HG03439 (cell line): Measurements from ENCODE around the gene ASB18.
"Not testable (repeated sequence)": the region's sequence is repeated elsewhere in the genome, so short reads cannot be mapped to it uniquely, and the experiment has no call there.

Source experiments
- ATAC-seq: cut with Tn5 transposase; IDR thresholded peaks from one replicate; pipeline ENCODE4 v1.9.1; 2021; ENCODE audit warnings: mild to moderate bottlenecking, moderate library complexity; ENCODE audit not compliant: unreplicated experiment

ASB18 gene, protein sequence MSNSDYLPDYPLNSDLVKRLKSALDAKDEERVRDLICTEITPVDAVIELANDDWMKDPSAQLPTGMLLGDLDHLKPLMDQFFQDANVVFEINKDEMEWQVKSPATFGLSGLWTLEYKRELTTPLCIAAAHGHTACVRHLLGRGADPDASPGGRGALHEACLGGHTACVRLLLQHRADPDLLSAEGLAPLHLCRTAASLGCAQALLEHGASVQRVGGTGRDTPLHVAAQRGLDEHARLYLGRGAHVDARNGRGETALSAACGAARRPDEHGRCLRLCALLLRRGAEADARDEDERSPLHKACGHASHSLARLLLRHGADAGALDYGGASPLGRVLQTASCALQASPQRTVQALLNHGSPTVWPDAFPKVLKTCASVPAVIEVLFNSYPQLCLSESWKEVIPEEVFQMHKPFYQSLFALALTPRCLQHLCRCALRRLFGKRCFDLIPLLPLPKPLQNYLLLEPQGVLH

DNA sequence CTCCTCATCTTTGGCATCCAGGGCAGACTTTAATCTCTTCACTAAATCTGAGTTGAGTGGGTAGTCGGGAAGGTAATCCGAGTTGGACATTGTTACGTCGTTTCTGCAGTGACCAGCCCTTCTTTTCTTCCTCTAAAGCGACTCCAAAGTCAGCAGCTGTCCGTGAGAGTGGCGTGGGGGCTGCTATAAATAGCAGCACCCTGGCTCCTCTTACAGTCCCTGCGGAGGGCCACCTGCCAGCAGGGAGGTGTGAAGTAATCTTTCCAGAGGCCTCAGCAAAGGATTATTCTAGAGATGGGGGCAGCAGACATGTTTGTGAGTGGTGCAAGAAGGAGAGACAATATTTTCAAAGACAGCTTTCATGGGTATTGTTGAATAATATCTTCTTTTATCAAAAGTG is at the start of gene ASB18:
TSS of gene ASB18 (minus strand) at position 151 of the 400 bp plus-strand sequence. CDS start at position 90, 61 bp downstream.
- no peak for ATAC-seq

DNA sequence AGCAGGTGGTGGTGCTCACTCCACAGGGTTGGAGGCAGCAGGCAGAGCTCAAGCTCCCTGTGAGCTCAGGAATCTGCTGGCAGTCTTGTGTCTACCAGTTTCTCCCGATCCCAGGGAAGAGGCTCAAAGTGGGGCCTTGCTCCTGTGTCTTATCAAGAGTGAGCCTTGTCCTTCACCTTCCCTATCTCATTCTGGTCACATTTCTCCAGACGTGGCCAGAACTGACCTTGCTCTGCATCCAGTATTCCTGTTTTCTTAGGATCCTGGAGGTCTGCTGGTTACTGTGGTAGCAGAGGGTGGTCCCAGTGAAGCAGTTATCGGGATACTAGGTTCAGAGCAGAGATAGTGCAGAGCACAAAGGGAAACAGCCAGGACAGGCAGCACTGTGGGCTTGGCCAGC is 47.1 kb upstream of the ASB18 start:
- no peak for ATAC-seq

DNA sequence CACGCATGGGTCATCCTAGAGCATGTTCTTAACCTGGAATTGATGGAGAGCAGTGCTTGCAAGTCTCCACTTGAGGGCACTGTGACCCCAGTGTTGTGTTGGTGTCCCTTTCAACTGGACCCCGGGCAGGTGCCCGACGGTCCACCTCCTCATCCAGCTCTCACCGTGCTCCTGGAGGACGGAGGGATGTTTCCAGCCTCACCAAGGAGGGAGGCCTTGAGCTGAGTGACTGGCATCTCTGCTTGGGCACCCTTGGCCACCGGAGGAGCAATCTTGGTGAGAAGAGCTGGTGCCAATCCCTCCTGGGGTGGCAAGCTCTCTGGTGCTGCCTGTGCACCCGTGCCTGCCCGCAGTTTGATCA is 45.4 kb upstream of the ASB18 start:
- ATAC-seq = no peak

DNA sequence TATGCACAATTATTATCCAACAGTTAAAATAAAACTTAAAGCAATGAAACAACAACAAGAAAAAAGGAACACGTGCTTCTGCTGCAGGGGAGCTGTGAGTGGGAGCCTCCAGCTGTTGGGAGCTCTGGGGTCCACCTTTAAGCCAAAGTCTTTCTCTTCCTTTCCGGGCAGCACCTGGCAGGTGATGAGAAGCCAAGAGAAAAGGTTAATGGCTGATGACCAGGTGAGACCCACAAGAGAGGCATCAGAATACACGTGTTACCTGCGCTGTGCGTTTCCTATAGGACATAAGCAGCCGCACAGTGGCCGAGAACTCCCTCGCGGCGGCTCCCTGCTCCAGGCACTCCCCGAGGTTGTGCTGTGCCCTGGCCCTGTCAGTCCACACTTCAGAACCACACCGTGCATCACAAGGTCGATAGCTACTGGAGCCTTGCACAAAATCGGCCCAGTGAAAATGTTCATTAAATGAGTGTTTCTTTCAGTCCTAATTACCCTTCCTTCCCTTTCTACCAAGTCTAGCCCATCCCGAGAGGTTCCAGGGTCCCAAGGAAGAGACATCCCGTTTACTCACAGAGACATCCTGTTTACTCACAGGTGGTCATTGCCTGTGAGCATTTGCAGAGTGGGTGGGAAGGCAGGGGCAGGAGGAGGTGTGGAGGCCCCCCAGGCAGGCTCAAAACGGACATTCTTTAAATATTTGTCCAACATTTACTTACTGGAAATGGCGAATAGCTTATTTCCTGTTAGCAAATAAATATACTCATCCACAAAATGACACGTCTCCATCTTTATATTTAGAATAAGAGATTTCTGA is 44.9 kb upstream of the ASB18 start:
- ATAC-seq = no peak

DNA sequence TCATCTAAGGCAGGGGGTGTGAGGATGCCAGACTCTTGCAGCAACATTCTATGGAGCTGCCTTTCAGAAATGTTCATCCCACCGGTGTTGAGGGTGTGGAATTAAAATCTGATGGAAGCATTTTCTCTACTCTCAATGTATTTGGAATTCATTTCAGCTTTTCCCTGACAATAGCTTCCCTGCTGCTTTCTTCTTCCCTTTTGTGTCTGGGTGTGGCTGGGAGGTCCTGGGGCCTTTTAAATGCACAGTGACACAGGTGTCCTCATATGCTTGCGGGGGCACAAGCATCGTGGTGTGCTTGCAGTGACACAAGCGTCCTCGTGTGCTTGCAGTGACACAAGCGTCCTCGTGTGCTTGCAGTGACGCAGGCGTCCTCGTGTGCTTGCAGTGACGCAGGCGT is 43.4 kb upstream of the ASB18 start:
- ATAC-seq = no peak

DNA sequence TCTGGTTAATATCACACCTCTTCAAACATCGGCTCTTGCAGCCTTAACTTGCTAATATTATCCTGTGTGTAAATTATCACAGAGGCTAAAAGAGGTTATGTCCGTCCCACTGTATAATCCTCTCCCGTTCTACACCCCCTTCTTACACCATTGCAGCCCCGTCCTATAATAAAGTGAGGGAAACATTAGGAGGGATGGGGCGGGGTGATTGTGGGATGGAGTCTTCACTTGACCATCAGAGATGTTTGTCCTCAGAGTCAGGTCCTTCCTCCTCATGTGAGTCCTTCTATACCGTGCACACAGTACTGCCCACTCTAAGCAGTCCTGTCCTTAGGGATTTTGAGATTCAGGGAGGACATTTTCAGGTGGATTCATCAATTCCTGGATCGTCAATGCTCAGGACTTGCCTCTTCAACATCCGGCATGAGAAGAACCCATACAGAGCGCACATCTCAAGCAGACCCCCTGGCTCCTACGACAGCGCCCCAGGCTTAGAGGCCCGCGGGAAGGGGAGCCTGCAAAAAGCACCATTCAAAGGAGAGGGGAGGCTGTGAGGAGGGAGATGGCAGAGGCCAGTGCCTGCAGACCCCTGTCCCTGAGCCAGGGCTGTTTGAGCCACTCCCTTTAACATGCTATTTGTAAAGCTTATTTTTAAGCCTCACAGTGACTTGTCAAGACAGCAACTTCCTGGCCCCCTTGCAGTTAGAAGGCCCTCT is 42.8 kb upstream of the ASB18 start:
- ATAC-seq = no peak

DNA sequence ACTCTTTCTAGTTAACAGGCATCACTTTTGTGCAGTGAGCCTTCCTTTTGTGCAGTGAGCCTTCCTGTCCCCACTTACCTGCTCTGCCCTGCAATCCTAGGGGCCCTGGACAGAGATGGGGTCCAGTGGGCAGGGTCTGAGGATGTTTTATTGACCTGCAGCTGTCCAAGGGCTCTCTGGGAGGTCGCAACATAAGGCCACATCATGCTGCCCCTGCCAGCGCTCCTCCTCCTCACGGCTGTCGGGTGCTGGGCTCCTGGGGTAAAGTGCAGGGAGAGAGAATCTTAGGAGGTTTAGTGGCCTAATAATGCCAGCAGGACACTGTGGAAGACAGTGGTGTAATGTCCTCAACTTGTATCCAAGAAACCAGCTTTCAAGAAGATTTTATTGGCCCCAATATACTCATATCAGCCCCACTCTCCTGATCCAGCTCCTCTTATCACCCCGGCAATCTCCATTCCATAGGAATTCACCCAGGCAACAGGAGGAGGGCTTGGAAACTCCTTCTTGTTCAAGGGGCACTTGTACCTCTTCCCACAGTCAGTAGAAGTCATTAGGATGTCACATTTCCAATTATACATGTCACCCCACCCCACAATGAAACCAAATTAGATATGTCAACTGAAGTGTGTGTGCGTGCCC is 41.9 kb upstream of the ASB18 start:
- ATAC-seq = no peak

DNA sequence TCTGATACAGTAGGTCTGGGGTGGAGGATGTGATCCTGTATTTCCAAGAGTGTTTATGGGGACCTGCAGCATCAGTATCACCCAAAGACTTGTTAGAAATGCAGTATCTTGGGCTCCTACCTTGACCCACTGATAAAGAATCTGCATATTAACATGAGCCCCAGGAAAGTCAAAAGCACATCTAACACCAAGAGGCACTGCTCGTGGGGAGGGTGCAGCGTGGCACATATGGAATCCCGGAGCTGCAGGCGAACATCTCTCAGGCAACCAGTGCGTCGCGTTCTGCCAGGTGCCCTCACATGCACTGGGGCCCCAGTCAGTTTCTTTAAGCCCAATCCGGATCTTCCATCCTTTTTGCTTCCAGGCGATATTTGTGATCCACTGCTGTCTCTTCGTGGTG is 41.3 kb upstream of the ASB18 start:
- no peak for ATAC-seq

DNA sequence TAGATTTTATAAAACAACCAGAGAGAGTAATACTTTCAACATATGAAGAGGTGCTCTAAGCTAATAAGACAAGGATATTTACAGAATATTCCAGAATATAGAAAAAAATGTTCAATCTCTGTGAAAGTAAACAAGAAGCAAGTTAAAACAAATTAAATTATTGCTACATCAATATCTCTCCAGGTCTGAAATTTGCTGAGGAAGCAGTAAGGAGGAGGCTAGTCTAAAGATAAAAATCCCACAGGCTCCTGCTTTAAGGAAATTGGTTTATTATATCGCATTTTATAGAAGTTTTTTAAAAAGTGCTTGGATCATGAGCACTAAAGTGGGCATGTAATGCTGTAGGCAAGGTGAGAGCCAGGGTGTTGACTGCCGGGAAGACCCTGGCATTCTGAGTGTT is 39.7 kb upstream of the ASB18 start:
- no peak for ATAC-seq

DNA sequence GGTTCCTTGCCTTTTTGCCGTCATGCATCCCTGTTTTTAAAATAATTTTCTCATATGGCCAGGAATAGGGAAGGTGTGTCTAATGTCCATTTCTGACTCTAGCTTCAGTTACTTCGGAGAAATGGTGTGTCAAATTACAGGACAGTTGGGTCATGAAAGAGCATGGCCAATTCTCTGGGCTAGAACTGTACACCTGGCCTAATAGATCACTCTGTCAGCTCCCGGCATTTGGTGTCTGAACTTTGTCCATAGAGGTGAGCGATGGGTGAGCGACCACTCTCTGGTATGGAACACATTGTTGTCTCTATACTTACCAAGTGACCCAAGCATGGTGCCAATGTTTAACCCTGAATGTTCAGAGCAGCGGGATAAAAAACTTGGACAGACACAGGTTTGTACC is 38.3 kb upstream of the ASB18 start:
- ATAC-seq = no peak

DNA sequence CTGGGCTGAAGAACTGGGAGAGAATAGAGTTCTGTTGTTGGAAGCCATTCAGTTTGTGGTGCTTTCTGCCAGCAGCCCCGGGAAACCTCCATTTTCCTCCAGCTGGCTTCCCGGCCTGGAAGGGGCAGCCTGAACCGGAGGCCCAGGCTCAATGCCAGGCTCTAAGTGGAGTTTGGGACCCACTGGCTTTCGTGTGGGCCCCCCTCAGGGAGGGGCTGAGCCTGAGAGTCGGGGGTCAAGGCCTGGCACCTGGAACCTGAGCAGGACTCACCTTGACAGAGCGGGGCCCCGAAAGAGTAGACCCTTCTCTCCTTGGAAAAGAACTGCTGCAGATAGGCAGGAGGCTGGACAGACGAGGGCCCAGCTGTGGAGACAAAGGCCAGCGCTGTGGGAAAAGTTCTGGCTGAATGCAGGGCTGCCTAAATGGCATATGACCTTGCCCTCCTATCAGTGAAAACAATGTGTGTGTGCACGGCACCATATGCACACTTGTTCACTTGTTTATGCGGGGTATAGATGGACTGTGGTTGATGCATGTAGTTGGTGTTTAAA is 34.8 kb upstream of the ASB18 start:
- no peak for ATAC-seq

DNA sequence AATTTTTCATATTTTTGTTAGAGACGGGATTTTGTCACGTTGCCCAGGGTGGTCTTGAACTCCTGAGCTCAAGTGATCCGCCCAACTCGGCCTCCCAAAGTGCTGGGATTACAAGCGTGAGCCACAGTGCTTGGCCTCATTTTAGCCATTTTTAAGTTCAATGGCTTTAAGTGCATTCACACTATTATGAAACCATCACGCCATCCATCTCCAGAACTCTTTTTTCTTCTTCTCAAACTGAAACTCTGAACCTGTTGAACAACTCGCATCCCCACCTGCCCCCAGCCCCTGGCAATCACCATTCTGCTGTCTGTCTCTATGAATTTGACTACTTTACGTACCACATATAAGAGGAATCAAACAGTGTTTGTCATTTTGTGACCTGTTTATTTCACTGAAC is 31.3 kb upstream of the ASB18 start:
- no peak for ATAC-seq

DNA sequence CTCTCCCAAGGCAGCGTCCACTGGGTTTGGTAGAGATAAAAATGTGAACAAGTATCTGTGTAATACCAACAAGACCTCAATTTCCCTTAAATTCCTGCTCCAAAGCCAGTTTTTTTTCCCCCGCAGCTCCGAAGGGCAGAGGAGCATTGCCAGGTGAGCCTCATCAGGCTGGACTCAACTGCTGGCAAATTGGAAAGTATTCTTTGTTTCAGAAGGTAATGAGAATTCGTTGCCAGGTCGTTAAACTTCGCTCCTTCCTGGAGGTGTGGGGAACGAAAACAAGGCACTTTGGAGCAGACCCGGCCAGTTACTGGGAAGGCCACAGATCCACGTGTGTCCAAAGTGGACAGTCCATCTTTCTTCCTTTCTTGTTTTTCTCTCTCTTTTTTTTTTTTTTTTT is 30.4 kb upstream of the ASB18 start:
- no peak for ATAC-seq

DNA sequence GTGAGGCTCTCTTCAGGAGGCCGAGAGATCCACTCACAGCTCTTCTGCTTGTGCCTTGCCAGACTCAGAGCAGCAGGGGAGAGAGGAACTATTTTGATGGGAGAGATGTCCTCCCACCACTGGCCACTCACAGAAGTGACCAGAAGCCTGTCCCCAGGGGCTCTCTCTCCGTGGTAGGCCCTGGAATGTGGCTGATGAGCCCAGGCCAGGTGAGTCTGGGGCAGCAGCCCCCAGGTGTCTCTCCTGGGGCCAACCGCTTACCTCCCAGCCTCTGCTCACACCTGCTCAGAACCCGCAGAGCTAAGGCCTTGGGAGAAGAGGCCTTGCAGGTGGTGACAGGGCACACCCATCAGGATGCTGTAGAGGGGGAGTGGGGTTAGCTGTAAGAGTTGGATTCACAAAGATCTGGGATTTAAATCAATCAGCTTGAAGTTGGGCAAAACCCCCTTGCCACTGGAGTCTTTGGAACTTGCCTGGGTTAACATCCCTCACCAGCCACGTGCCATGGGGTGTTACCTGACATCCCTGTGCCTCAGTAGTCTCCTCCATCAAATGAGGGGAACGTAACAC is 29.1 kb upstream of the ASB18 start:
- ATAC-seq = no peak

DNA sequence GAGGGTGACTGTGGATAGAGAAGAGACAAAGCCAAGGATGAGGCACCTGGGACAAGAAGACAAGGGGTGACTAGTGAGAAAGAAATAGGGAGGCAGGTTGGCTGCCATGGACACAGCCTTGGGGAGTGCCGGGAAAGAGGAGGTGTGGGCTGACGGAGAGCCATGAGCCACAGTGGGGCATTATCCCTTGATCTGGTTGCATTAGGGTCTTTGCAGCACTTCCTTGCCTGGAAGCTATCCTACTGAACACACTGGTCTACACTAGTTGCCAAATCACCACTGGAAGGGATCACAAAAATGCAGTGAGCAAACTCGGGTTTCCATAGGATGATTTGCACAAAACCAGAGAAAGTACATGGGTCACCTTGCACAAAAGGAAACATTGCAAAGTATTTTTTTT is 27.7 kb upstream of the ASB18 start:
- ATAC-seq = no peak

DNA sequence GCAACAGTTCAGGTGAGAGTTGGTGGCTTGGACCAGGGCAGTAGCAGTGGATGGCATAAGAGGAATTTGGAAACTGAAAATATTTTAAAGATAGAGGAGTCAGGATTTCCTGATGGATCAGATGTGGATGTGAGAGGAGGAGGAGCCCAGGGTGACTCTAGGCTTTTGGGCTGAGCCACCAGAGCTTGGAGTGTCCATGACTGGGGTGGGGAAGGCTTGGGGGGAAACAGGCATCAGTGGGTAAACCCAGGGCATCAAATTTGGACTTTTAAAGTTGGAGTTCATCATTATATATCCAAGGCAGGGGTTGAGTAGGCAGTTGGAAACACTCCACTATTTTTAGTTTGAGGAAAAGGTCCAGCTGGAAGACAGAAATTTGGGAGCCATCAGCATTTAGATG is 27.3 kb upstream of the ASB18 start:
- no peak for ATAC-seq

DNA sequence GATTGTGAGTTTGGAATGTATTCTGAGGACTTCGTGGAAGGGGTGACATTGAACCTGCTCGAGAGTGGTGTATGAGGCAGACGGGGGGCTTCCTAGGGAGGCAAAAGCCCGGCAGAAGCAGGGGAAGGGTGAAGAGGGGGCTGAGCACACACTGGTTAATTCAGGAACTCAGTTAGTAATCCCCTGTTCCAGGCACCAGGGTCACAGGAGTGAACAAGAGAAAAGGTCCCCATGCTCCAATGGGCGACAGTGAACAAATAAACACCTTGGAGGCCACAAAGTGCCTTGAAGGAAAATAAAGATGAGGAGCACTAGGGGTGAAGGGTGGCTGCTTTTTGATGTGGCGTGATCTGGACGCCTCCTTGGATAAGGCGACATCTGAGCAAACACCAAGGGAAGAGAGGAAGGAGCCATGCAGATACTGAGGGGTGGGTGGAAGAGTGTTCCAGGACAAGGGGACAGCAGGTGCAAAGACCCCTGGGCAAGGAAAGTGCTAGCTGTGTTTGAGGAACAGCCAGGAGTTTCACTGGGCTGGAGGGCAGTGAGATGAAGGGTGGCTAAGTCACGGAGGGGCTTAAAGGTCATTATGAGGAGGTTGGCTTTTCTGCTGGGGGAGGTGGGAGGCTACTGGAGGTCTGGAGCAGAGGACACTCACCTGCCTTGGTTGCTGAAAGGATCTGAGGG is 26.7 kb upstream of the ASB18 start:
- no peak for ATAC-seq

DNA sequence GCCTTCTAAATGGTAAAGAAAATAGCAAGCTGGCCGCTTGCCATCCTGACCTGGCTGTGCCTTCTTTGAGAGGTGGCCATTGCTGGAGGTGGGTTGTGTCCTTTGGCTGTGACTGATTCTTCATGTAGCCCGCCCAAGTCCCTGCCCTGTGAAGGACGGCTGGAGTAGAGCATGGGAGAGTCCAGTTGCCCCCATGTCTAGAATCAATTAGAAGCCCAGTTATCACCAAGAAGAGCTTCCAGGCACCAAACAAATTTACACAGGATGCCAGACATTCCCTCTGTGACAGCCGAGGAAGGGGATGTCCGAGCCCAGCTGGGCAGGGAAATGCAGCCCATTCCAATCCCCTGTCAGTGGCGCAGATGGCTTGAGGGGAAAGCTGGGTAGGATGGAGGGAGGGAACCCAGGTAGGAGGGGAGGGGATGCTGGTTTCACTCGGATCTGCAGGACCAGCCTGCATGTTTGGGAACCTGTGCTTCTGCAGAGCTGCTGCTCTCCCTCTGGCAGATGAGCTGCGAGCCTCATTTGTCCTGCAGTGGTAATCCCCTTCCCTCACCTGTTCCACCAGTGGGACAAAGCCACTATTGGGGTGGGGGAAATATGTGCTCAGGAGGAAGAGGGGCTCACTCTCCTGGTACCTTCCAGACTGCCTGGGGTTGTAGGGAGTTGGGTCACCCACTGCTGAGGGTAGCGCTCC is 25.7 kb upstream of the ASB18 start:
- no peak for ATAC-seq

DNA sequence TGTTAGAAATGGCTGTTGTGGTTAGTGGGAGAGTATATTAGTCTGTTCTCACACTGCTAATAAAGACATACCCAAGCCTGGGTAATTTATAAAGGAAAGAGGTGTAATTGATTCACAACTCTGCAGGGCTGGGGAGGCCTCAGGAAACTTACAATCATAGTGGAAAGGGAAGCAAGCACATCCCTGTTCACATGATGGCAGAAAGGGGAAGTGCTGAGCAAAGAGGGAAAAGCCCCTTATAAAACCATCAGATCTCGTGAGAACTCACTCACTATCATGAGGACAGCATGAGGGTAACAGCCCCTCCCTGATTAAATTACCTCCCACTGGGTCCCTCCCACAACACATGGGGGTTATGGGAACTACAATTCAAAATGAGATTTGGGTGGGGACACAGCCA is 24.2 kb upstream of the ASB18 start:
- ATAC-seq = not testable (repeated sequence)
